KOPT-K1 (cell line): ENCODE data around the gene CST6.

Experiments
- H3K27ac ChIP-seq: fragments of 200-600 bp; sonication (generic); 2 replicates; pipeline ENCODE4 v1.5.1; 2016; ENCODE audit warnings: antibody characterized with exemption, mild to moderate bottlenecking, low read depth, low read length; ENCODE audit not compliant: poor library complexity, severe bottlenecking
- H3K36me3 ChIP-seq: fragments of 200-600 bp; sonication (generic); 2 replicates; pipeline ENCODE4 v1.5.1; 2017; ENCODE audit warnings: antibody characterized with exemption, mild to moderate bottlenecking, low read length, moderate library complexity; ENCODE audit not compliant: insufficient read depth
- H3K9me3 ChIP-seq: fragments of 200-600 bp; sonication (generic); 2 replicates; pipeline ENCODE4 v1.5.1; 2017; ENCODE audit warnings: antibody characterized with exemption, low read length, mild to moderate bottlenecking; ENCODE audit not compliant: insufficient read depth, poor library complexity, severe bottlenecking

CST6 gene

DNA sequence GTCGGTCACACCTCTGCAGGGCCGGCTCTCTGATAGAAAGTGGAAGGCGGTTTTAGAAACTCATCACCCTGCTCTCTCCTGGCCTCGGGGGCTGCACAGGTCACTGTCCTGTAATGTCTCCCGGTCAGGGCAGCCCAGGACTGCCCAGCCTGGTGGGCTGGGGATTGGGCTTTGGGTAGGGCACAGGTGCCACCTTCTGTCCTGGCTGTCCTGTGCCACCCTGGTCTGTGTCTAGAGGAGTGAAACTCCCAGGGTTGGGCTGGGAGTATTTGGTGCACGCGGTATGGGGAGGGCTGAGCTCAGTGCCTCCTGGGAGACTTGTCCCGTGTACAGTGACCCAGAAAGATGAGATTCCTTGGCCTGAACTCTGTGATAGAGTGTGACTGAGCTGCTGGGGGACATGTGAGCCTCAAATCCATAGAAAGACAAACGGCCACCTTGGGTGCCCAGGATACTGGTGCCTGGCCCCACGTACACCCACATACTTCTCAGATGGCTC, 32.5 kb upstream of the CST6 start:
- Histone ChIP-seq H3K9me3 (no peaks in the 10 kb centered on the region), H3K36me3 (peaks cover 49% of the 10 kb centered on the region), H3K27ac (no peak overlapping the region)

DNA sequence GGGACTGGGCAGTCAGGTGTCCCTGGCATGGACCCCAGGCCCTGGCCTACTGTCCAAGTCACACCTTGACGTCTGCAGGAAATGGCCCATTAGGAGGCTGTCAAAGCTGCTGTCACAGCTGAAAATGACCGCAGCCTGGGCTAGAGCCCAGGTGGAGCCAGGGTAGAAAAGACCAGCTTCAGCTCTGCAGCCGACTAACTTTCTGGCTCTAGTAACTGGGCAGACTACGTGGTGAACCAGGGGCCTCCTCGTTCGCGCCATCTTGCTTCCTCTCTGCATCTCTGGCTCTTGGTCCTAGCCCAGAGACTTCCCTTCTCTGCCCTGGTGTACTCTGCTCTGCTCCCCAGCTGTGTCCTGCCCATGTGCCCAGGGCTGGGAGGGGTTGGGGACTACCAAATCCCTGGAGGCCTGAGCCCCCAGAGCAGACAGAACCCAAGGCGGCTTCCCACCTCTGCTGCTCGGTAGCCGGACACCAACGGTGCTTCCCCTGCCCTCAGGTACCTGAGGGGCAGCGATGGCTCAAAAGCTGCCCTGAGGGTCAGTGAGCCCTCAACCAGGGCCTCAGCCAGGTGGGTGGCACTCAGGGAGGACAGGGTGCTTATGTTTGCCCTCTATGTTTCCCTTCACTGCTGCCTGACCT, 30.6 kb upstream of the CST6 start:
- H3K36me3 ChIP-seq = peaks cover 41% of the 10 kb centered on the region
- no peak overlapping the region for H3K27ac ChIP-seq
- no peaks in the 10 kb centered on the region for H3K9me3 ChIP-seq

GRCh38 chr11:65981972-65982823, 29.6 kb upstream of the CST6 start:
- Histone ChIP-seq H3K9me3 (no peaks in the 10 kb centered on the region), H3K36me3 (peaks cover 32% of the 10 kb centered on the region)

GRCh38 chr11:65982824-65983588, 28.8 kb upstream of the CST6 start:
- H3K36me3 ChIP-seq = peaks cover 24% of the 10 kb centered on the region
- H3K27ac ChIP-seq = no peak overlapping the region
- H3K9me3 ChIP-seq = no peaks in the 10 kb centered on the region

More at GRCh38 chr11:65981972-65982823, 29.6 kb upstream of the CST6 start:
- H3K27ac ChIP-seq = no peak overlapping the region

- no peak overlapping the region for H3K27ac ChIP-seq
- no peaks in the 10 kb centered on the region for H3K9me3 ChIP-seq
- H3K36me3 ChIP-seq = peaks cover 18% of the 10 kb centered on the region
Measured at GRCh38 chr11:65983589-65983987, 28.2 kb upstream of the CST6 start.

DNA sequence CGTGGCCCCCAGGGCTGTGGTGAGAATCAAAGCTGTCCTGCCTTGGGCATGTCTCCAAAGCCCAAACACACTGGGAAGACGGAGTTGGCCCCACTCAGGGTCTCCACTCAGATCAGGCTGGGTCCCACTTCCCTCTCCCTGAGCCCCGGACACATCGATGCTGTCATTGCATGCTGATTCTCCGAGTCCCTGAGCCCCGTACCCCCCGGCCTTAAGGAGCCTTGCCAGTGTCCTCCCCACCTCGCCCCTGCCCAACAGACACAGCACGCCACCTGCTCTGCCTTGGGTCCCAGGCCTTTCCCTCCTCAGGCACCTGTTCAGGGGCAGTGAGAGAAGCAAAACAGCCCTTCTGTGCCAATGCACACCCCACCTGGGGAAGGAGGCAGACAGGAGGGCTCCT, 24.5 kb upstream of the CST6 start:
- Histone ChIP-seq H3K27ac (no peak overlapping the region), H3K36me3 (peaks cover 22% of the 10 kb centered on the region; the same call in 1 of the 2 replicates), H3K9me3 (no peaks in the 10 kb centered on the region)

DNA sequence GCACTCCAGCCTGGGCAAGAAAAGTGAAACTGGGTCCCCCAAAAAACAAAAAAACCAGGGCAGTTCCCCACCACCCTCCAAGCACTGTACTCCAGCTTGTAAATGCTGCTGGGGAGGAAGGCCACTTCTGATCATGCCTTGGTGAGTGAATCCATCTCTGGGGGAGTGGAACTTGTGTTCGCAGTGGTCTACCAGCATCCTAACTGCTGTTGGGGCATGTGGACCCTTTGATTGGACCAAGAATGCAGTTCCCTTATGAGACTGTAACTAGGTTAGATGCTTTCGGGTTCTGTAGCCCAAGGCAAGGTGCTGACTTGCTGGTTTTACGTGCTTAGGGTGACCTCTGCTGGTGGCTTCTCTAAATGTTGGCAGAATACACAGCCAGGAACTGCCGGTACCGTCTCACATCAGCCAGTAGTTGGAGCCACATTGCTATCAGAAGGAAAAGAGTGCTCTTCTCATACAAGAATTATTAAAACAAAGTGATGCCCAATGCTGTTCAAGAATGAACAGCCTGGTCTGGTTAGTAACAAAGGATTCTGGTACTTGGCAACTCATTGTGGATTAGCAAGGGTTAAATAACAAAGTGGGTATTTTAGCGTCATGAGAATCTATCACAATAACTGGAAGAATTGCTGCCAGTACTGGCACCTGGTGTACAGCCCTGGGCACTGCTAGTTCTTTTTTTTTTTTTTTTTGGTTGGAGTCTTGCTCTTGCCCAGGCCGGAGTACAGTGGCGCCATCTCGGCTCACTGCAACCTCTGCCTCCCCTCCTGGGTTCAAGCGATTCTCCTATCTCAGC, 22.8 kb upstream of the CST6 start:
- H3K36me3 ChIP-seq = peaks cover 24% of the 10 kb centered on the region; the same call in 1 of the 2 replicates
- H3K9me3 ChIP-seq = no peaks in the 10 kb centered on the region
- no peak overlapping the region for H3K27ac ChIP-seq

DNA sequence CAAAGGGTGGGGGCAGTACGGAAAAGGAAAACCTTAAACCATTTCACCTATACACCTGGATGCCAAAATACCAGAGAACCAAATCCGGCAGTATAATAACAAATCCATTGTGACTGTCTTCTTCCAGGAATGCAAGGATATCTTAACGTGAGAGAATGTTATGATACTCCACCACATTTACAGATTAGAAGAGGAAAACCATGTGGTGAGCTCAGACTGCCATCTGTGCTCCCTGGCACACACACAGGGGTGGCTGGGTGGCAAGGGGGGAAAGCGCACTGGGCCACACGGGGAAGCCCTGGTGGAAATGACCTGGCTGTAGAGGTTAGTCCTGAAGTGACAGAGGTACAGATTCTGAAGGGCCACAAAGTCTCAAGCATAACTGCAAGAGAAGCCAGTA, 19.8 kb upstream of the CST6 start:
- Histone ChIP-seq H3K36me3 (peaks cover 52% of the 10 kb centered on the region), H3K9me3 (no peaks in the 10 kb centered on the region)

DNA sequence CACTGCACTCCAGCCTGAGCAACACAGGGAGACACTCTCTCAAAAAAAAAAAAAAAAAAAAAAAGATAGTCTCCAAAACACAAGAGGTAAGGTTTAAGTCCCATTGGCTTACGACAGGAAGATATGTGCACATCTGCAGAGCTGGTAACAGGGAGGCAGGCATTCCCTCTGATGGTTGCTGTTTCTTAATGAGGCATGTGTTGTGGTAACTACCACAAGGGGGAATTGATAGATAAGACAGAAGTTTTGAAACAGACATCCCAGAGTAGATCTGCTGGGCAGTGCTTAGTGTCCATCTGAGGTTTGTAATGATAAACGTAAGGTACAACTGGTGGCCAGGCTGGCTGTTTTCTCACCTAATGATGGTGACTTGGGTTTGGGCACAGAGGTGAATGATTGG, 14.5 kb upstream of the CST6 start:
- Histone ChIP-seq H3K36me3 (peaks cover 66% of the 10 kb centered on the region), H3K9me3 (no peaks in the 10 kb centered on the region), H3K27ac (no peak overlapping the region)

More for the DNA sequence above, 19.8 kb upstream of the CST6 start:
- H3K27ac ChIP-seq = no peak overlapping the region

GRCh38 chr11:66001942-66002647, 9.7 kb upstream of the CST6 start, which contains the start of the genes BANF1 and EIF1AD:
Gene BANF1, plus strand, starts transcription at chr11:66002503. Its CDS starts 748 bp downstream, at chr11:66003251.
Gene EIF1AD, minus strand, starts transcription at chr11:66002157. Its CDS starts 1,768 bp downstream, at chr11:66000389.
- Histone ChIP-seq H3K27ac (peak within 1 kb of the TSS; percentile 87), H3K9me3 (no peaks in the 10 kb centered on the region), H3K36me3 (peaks cover 71% of the 10 kb centered on the region)

- no peaks in the 10 kb centered on the region for H3K9me3 ChIP-seq
- H3K36me3 ChIP-seq = peaks cover 65% of the 10 kb centered on the region
Measured at GRCh38 chr11:66002648-66003225, 9.1 kb upstream of the CST6 start.

GRCh38 chr11:66003291-66003690, 8.5 kb upstream of the CST6 start:
- peak overlapping the region; percentile 87 for H3K27ac ChIP-seq

More at GRCh38 chr11:66002648-66003225, 9.1 kb upstream of the CST6 start:
- H3K27ac ChIP-seq = peak overlapping the region; percentile 87

GRCh38 chr11:66004186-66004585, 7.6 kb upstream of the CST6 start:
- Histone ChIP-seq H3K27ac (no peak overlapping the region), H3K36me3 (peaks cover 50% of the 10 kb centered on the region), H3K9me3 (no peaks in the 10 kb centered on the region)

More at GRCh38 chr11:66003291-66003690, 8.5 kb upstream of the CST6 start:
- peaks cover 59% of the 10 kb centered on the region for H3K36me3 ChIP-seq
- no peaks in the 10 kb centered on the region for H3K9me3 ChIP-seq
